Measurements from ENCODE around the gene DCTN2. TPM values are rescaled to one million over a fixed set of nuclear protein-coding genes. Genes with fewer than 3 reads are reported as not detected.

The DCTN2 gene
- total RNA-seq, 4 donors from 2014 or later, result 164 to 199 (median 193) TPM

GRCh38 chr12:57558864-57559263 is 11.9 kb upstream of the DCTN2 start:
- Histone ChIP-seq H3K9me3 (no peaks in the 10 kb centered on the region), H3K4me1 (no peaks in the 10 kb centered on the region), H3K27me3 (no peaks in the 10 kb centered on the region), H3K4me3 (replicated peaks in 1 of 3) (no peak overlapping the region), H3K36me3 (no peaks in the 10 kb centered on the region), H3K27ac (no peak overlapping the region)
- no peak for DNase-seq
- WGBS, 2 donors, result 90 to 91% methylated on average over 4 of the region's 4 CpGs
- intact Hi-C loops (cut with DNase I), result no loop called here
- TF ChIP-seq CTCF (IDR thresholded peaks at IDR 0.05), result no peak
- TF ChIP-seq POLR2A (IDR thresholded peaks at IDR 0.05), result no peak

- intact Hi-C loops (cut with DNase I), result no loop called here
- 89 to 100% methylated on average over 1 of the region's 1 CpG for WGBS, 2 donors
- Histone ChIP-seq H3K36me3 (no peaks in the 10 kb centered on the region), H3K9me3 (no peaks in the 10 kb centered on the region), H3K27me3 (no peaks in the 10 kb centered on the region), H3K4me1 (peaks cover 3 to 4% of the 10 kb centered on the region in 2 donors), H3K27ac (no peak overlapping the region), H3K4me3 (replicated peaks in 1 of 3) (no peak overlapping the region)
- TF ChIP-seq CTCF (IDR thresholded peaks at IDR 0.05) (no peak), POLR2A (IDR thresholded peaks at IDR 0.05) (no peak)
- no peak for DNase-seq
Observed at GRCh38 chr12:57554897-57555296, 7.9 kb upstream of the DCTN2 start.

GRCh38 chr12:57554453-57554852 is 7.5 kb upstream of the DCTN2 start:
- WGBS, 2 donors, result 94 to 100% methylated on average over 2 of the region's 2 CpGs
- intact Hi-C loops (cut with DNase I), result no loop called here
- H3K4me1 ChIP-seq, result peaks cover 4 to 8% of the 10 kb centered on the region in 2 donors

GRCh38 chr12:57553343-57554202 is 6.6 kb upstream of the DCTN2 start:
- Histone ChIP-seq H3K27me3 (no peaks in the 10 kb centered on the region), H3K36me3 (no peaks in the 10 kb centered on the region), H3K4me1 (peaks cover 4 to 9% of the 10 kb centered on the region in 2 donors), H3K4me3 (replicated peaks in 1 of 3) (no peak overlapping the region), H3K9me3 (no peaks in the 10 kb centered on the region), H3K27ac (no peak overlapping the region)
- WGBS, 2 donors, result 40 to 41% methylated on average over 7 of the region's 7 CpGs
- TF ChIP-seq POLR2A (IDR thresholded peaks at IDR 0.05) (no peak), CTCF (IDR thresholded peaks at IDR 0.05) (no peak)
- no peak for DNase-seq
- intact Hi-C loops (cut with DNase I), result no loop called here

More at GRCh38 chr12:57554453-57554852, 7.5 kb upstream of the DCTN2 start:
- Histone ChIP-seq H3K9me3 (no peaks in the 10 kb centered on the region), H3K27ac (no peak overlapping the region), H3K27me3 (no peaks in the 10 kb centered on the region), H3K36me3 (no peaks in the 10 kb centered on the region), H3K4me3 (replicated peaks in 1 of 3) (no peak overlapping the region)
- no peak for DNase-seq
- TF ChIP-seq CTCF (IDR thresholded peaks at IDR 0.05), result no peak
- TF ChIP-seq POLR2A (IDR thresholded peaks at IDR 0.05), result no peak

- TF ChIP-seq CTCF (IDR thresholded peaks at IDR 0.05), result no peak
- TF ChIP-seq POLR2A (IDR thresholded peaks at IDR 0.05), result no peak
- DNase-seq, result no peak
- Histone ChIP-seq H3K36me3 (no peaks in the 10 kb centered on the region), H3K9me3 (no peaks in the 10 kb centered on the region), H3K4me1 (peaks cover 4 to 9% of the 10 kb centered on the region in 2 donors), H3K4me3 (replicated peaks in 1 of 3) (no peak overlapping the region), H3K27ac (no peak overlapping the region), H3K27me3 (no peaks in the 10 kb centered on the region)
- 61 to 70% methylated on average over 6 of the region's 6 CpGs for WGBS, 2 donors
- intact Hi-C loops (cut with DNase I), result no loop called here
Observed at GRCh38 chr12:57552835-57553313, 5.9 kb upstream of the DCTN2 start.

Data from thyroid gland (tissue), 4 donors.